Ascending aorta (tissue), 2 donors: Measurements from ENCODE around the gene TGIF1. TPM values are rescaled to one million over a fixed set of nuclear protein-coding genes. Genes with fewer than 3 reads are reported as not detected.
"Not testable (repeated sequence)": the region's sequence is repeated elsewhere in the genome, so short reads cannot be mapped to it uniquely, and the experiment has no call there.

Source experiments
- DNase-seq, 2 donors: peaks; one replicate each; pipeline ENCODE4 v3.0.0-alpha.2; 2019; ENCODE audit warnings: low spot score in 2 of 2
- H3K27ac ChIP-seq, 2 donors: fragments of 200-600 bp; sonication (generic); one replicate each; pipeline ENCODE4 v1.5.1; 2016 to 2017; ENCODE audit warnings: mild to moderate bottlenecking in 1 of 2
- H3K27me3 ChIP-seq: fragments of 200-600 bp; sonication (generic); one replicate; pipeline ENCODE4 v1.5.1; 2017
- H3K36me3 ChIP-seq, 2 donors: fragments of 200-600 bp; sonication (generic); one replicate each; pipeline ENCODE4 v1.5.1; 2016
- H3K4me1 ChIP-seq, 2 donors: fragments of 200-600 bp; sonication (generic); one replicate each; pipeline ENCODE4 v1.5.1; 2016 to 2017; ENCODE audit warnings: mild to moderate bottlenecking in 1 of 2
- H3K4me3 ChIP-seq, 2 donors: fragments of 200-600 bp; sonication (generic); one replicate each; pipeline ENCODE4 v1.5.1; 2016 to 2017; ENCODE audit warnings: mild to moderate bottlenecking in 1 of 2
- H3K9me3 ChIP-seq, 2 donors: fragments of 200-600 bp; sonication (generic); one replicate each; pipeline ENCODE4 v1.5.1; 2016
- intact Hi-C: fragments of 100-400 bp; cut with DNase I; formaldehyde crosslinking; loops from one replicate; pipeline ENCODE4 v1.15.1; 2023
- total RNA-seq: library from RNA; depleted of rRNA; stranded (reverse); fragments of >200 nt; gene quantifications from one replicate; pipeline ENCODE4 v1.1.0, GENCODE V29; 2016
- TF ChIP-seq, protein P1 (sequence below), 3 experiments: fragments of 200-600 bp in 2 of 3; fragments of 450-650 bp in 1 of 3; sonication (generic) in 2 of 3; IDR thresholded peaks; one replicate each; pipeline ENCODE4 v1.5.1; 2016 to 2019; ENCODE audit warnings: antibody characterized with exemption in 3 of 3, mild to moderate bottlenecking in 1 of 3, moderate library complexity in 1 of 3

TGIF1 gene
- total RNA-seq, 1 donor from 2014 or later: 39.7 TPM

DNA sequence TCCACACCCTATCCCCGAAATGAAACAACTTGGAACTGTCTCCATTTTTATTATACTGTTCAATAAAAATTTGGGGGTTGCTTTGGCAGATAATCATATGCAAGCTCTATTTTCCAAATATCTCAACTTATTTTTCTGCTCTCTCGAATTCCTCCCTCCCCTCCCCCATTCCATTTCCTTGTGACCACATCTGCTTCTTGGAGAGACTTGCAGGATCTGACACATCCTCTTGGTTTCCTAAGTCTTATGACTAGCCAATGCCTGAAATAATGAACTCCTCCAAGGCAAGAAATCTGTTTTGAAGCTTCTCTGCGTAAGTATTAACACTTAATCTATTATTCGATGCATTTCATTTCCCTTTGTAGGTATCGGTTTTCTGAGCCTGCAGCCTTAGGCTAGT, 16.1 kb downstream of the TGIF1 start:
- TF ChIP-seq, protein P1, sequence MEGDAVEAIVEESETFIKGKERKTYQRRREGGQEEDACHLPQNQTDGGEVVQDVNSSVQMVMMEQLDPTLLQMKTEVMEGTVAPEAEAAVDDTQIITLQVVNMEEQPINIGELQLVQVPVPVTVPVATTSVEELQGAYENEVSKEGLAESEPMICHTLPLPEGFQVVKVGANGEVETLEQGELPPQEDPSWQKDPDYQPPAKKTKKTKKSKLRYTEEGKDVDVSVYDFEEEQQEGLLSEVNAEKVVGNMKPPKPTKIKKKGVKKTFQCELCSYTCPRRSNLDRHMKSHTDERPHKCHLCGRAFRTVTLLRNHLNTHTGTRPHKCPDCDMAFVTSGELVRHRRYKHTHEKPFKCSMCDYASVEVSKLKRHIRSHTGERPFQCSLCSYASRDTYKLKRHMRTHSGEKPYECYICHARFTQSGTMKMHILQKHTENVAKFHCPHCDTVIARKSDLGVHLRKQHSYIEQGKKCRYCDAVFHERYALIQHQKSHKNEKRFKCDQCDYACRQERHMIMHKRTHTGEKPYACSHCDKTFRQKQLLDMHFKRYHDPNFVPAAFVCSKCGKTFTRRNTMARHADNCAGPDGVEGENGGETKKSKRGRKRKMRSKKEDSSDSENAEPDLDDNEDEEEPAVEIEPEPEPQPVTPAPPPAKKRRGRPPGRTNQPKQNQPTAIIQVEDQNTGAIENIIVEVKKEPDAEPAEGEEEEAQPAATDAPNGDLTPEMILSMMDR (IDR thresholded peaks at IDR 0.05): no peak
- intact Hi-C loops: no loop called here
- DNase-seq: no peak

DNA sequence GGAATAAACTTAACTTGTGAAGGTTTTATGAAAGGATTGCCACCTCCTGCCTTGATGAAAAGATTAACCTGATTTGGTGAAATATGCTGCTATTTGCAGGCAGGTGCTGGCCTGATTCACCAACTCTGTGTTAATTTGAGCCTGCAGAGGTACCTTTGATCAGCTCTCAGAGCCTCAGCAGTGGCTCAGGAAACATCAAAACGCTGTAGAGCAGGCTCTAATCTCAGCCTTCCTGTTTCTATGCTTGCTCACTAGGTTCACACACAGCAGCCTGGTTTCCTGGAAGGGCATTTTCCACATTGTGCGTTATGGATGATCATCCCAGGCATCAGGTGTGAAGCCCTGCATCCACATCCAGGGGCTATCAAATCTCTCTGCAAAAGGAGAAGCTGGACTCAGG, 16.9 kb downstream of the TGIF1 start:
- no peak for DNase-seq
- intact Hi-C loops: no loop called here
- TF ChIP-seq, protein P1 (IDR thresholded peaks at IDR 0.05): no peak
- Histone ChIP-seq H3K27ac (no peak overlapping the region), H3K36me3 (no peaks in the 10 kb centered on the region), H3K4me1 (no peaks in the 10 kb centered on the region), H3K27me3 (no peaks in the 10 kb centered on the region), H3K4me3 (no peak overlapping the region), H3K9me3 (no peaks in the 10 kb centered on the region)

More for the DNA sequence above, 16.1 kb downstream of the TGIF1 start:
- H3K4me1 ChIP-seq: no peaks in the 10 kb centered on the region
- no peak overlapping the region for H3K27ac ChIP-seq
- no peaks in the 10 kb centered on the region for H3K9me3 ChIP-seq
- no peaks in the 10 kb centered on the region for H3K27me3 ChIP-seq
- H3K4me3 ChIP-seq: no peak overlapping the region
- H3K36me3 ChIP-seq: peaks cover 0 to 2% of the 10 kb centered on the region in 2 donors

DNA sequence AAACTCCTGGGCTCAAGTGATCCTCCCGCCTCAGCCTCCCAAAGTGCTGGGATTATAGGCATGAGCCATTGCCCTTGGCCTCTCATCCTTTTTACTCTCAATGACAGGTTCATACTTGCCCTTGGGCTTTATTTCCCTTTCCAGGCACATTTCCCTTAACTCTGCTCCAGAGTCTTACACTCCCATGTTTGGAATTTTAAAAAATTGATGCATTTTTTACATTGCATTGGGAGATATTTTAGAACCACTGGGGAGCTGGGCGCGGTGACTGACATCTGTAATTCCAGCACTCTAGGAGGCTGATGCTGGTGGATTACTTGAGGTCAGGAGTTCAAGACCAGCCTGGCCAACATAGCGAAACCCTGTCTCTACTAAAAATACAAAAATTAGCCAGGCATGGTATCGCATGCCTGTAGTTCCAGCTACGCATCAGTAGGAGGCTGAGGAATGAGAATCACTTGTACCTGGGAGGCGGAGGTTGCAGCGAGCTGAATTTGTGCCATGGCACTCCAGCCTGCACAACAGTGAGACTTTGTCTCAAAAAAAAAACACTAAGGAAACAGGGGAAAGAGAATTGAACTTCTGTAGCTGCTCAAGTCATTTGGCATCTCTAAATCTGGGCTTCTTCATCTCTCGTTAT, 18.2 kb downstream of the TGIF1 start:
- no peak for DNase-seq
- intact Hi-C loops: no loop called here
- Histone ChIP-seq H3K4me3 (no peak overlapping the region), H3K9me3 (no peaks in the 10 kb centered on the region), H3K27ac (no peak overlapping the region), H3K36me3 (no peaks in the 10 kb centered on the region), H3K4me1 (no peaks in the 10 kb centered on the region), H3K27me3 (no peaks in the 10 kb centered on the region)
- TF ChIP-seq, protein P1 (IDR thresholded peaks at IDR 0.05): no peak

DNA sequence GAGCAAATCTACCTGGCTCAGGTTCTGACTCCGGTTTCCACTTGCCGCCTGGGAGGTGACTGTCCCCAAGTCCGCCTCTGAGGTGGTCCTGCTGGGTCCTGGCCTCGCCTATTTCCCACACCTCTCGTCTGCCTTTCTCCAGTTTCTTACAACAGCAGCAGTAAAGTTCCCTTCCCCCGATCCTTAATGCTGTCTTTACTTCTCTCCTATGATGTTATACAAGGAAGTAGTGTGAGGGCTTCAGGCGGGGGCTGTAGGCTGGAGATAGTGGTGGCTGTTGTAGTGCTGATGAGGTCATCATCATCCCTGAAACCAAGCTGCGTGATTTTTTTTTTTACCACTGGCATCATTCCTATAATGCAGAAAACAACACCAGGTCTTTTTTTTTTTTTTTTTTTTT, 18.9 kb downstream of the TGIF1 start:
- Histone ChIP-seq H3K4me1 (no peaks in the 10 kb centered on the region), H3K9me3 (no peaks in the 10 kb centered on the region), H3K27ac (no peak overlapping the region), H3K27me3 (no peaks in the 10 kb centered on the region), H3K4me3 (no peak overlapping the region), H3K36me3 (no peaks in the 10 kb centered on the region)
- TF ChIP-seq, protein P1 (IDR thresholded peaks at IDR 0.05): no peak
- no peak for DNase-seq
- intact Hi-C loops: no loop called here

DNA sequence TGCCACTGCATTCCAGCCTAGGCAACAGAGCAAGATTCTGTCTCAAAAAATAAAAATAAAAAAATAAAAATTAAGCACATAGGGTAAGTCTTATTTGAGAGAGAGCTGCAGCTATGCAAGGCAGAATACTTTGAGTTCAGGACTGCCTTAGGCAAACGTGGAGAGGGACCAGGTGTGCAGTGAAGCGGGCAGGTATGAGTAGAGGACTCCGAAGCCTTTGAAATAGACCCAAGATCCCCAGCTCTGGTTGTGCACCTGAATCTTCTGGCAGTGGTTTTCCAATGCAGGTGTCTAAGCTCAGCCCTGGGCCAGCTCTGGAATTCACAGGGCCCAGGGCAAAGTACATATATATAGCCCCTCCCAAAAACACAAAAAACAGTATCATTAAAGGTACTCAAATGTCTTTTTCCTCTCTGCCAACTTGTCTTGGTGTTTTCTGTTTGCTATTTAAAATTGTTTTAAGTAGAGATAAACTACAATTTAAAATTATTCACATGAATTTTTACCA, 21.2 kb downstream of the TGIF1 start:
- no peak for DNase-seq
- Histone ChIP-seq H3K4me3 (no peak overlapping the region), H3K4me1 (no peaks in the 10 kb centered on the region), H3K27ac (no peak overlapping the region), H3K9me3 (no peaks in the 10 kb centered on the region), H3K27me3 (no peaks in the 10 kb centered on the region), H3K36me3 (no peaks in the 10 kb centered on the region)
- TF ChIP-seq, protein P1 (IDR thresholded peaks at IDR 0.05): no peak
- intact Hi-C loops: no loop called here

DNA sequence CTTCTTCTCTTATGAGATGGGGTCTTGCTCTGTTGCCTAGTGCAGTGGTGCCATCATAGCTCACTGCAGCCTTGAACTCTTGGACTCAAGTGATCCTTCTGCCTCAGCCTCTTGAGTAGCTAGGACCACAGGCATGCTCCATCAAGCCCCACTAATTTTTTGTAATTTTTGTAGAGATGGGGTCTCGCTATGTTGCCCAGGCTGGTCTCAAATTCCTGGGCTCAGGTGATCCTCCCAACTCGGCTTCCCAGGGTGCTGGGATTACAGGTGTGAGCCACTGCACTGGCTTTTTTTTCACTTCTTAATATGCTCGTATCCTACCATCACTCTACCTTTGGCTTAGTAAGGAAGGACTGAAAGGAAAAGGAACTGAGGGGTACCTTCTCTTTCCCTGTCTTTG, 22.1 kb downstream of the TGIF1 start:
- H3K9me3 ChIP-seq, intact Hi-C loops, H3K27ac ChIP-seq, H3K27me3 ChIP-seq, H3K36me3 ChIP-seq, H3K4me3 ChIP-seq, H3K4me1 ChIP-seq, DNase-seq: not testable (repeated sequence)
